ENCODE measurements around the gene GBGT1.

- TF ChIP-seq POLR2A (IDR thresholded peaks at IDR 0.05) (no peak), CTCF (IDR thresholded peaks at IDR 0.05) (no peak)
Observed at GRCh38 chr9:133129001-133129795, 34.5 kb downstream of the GBGT1 start.
